ENCODE measurements around the gene TAF10. TPM values are rescaled to one million over a fixed set of nuclear protein-coding genes. Genes with fewer than 3 reads are reported as not detected.
A peak's percentile ranks its signal among the peaks of the same experiment; 100 is the strongest.

TAF10 gene
- total RNA-seq, 1 donor from 2014 or later, result 76.0 TPM

DNA sequence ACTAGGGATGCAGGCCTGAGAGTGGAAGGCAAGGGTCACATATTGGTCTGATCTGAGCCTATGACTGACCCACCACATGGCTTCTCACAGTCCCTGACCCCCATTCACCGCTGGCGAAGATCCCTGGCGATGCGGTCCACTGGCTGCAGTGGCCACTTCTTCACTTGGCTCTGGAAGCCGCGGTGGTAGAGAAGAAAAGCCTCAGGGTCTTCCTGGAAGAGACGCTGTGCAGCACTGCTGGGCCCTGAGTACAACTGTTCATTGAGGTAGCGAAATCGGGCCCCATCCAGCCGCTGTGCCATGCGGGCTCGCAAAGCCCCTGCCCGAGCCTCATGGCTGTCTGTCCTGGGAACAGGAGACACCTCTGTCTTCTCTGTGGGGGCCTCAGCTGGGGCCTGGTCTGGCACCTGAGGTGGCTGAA lies 11.0 kb downstream of the TAF10 start:
- peaks cover 9 to 26% of the 10 kb centered on the region in 2 donors for H3K4me1 ChIP-seq
- no peaks in the 10 kb centered on the region for H3K27me3 ChIP-seq
- intact Hi-C loops (cut with DNase I), result loop anchor here (5.0 to 10.0 kb wide), 2 partner anchors 209 to 1384 kb away; partner anchors contain the start of genes EIF3F and SMPD1
- TF ChIP-seq, protein P1, sequence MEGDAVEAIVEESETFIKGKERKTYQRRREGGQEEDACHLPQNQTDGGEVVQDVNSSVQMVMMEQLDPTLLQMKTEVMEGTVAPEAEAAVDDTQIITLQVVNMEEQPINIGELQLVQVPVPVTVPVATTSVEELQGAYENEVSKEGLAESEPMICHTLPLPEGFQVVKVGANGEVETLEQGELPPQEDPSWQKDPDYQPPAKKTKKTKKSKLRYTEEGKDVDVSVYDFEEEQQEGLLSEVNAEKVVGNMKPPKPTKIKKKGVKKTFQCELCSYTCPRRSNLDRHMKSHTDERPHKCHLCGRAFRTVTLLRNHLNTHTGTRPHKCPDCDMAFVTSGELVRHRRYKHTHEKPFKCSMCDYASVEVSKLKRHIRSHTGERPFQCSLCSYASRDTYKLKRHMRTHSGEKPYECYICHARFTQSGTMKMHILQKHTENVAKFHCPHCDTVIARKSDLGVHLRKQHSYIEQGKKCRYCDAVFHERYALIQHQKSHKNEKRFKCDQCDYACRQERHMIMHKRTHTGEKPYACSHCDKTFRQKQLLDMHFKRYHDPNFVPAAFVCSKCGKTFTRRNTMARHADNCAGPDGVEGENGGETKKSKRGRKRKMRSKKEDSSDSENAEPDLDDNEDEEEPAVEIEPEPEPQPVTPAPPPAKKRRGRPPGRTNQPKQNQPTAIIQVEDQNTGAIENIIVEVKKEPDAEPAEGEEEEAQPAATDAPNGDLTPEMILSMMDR (IDR thresholded peaks at IDR 0.05), result no peak
- DNase-seq (ENCODE audit: low spot score in 2 of 2), result no peak
- no peaks in the 10 kb centered on the region for H3K9me3 ChIP-seq
- no peak overlapping the region for H3K27ac ChIP-seq
- peaks cover 26 to 33% of the 10 kb centered on the region in 2 donors for H3K36me3 ChIP-seq
- no peak overlapping the region for H3K4me3 ChIP-seq

DNA sequence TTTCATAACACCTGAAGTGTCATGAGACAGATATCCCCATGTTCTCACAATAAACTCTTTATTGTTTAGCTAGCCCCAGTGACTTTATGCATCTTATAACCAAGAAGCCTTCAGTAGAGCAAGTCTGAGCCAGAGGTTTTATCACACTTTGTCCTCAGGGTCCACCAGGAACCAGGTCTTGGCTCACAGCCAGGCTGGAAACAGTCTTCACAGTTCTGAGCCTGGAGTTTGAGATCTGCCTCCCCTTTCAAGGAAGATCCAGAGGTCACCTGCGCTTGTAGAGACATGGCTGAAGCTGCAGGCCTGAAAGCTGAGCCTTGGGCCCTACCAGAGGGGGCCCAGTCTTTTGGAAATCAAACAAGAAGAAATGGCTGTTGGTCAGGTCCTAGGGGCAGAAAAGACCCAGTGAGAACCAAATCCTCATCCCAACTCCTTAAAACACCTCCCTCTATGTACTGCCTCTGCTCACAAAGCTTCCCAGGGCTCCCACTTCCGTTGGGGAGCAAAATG lies 12.1 kb downstream of the TAF10 start:
- DNase-seq (ENCODE audit: low spot score in 2 of 2), result no peak
- H3K4me1 ChIP-seq, result peaks cover 9 to 26% of the 10 kb centered on the region in 2 donors
- intact Hi-C loops (cut with DNase I), result loop anchor here (5.0 to 10.0 kb wide), 2 partner anchors 208 to 1385 kb away; partner anchors contain the start of genes EIF3F and SMPD1

DNA sequence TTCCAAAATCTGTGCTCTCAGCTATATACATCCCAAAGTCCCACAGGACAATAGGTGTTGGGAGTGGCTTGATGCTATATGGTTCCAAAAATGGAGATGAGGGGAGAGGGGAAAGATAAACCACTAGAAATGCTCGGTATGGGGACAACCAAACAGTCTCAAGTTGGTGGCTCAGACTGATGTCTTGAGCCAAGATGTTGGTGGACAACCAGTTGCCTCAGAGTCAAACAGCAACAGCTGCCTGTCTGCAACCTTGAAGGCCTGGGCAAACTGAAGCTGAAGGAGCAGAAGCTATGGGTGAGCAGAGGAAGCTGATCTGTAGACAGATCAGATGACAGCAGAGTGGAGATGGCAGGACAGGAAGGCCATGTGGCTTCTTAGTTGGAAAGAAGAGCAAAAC lies 12.6 kb downstream of the TAF10 start:
- H3K4me1 ChIP-seq, result peaks cover 9 to 26% of the 10 kb centered on the region in 2 donors
- no peaks in the 10 kb centered on the region for H3K27me3 ChIP-seq
- no peak overlapping the region for H3K27ac ChIP-seq
- peaks cover 26 to 46% of the 10 kb centered on the region in 2 donors for H3K36me3 ChIP-seq
- H3K4me3 ChIP-seq, result no peak overlapping the region
- DNase-seq (ENCODE audit: low spot score in 2 of 2), result no peak
- no peaks in the 10 kb centered on the region for H3K9me3 ChIP-seq
- TF ChIP-seq, protein P1 (IDR thresholded peaks at IDR 0.05), result no peak
- intact Hi-C loops (cut with DNase I), result no loop called here

More for the DNA sequence above, 12.1 kb downstream of the TAF10 start:
- H3K27ac ChIP-seq, result no peak overlapping the region
- TF ChIP-seq, protein P1 (IDR thresholded peaks at IDR 0.05), result no peak
- no peaks in the 10 kb centered on the region for H3K9me3 ChIP-seq
- H3K36me3 ChIP-seq, result peaks cover 26 to 42% of the 10 kb centered on the region in 2 donors
- no peak overlapping the region for H3K4me3 ChIP-seq
- no peaks in the 10 kb centered on the region for H3K27me3 ChIP-seq

DNA sequence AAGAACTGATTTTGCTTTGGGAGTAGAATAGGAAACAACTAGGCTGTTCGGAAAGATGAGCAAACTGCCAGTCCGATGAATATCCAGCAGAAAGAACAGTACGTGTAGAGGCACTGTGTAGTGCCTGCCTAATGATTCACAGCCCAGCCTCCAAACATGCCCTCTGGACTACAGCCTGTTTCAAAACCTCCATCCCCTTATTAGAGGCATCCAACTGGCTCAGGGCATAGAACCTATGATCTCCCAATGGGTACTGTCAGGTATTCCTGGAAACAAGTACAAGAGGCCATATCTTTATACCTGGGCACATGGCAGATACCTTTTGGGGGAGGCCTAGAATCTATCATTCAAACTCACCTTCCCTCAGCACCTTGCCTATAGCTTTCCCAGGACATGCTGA lies 13.5 kb downstream of the TAF10 start:
- intact Hi-C loops (cut with DNase I), result no loop called here
- Histone ChIP-seq H3K27me3 (no peaks in the 10 kb centered on the region), H3K9me3 (no peaks in the 10 kb centered on the region), H3K4me3 (no peak overlapping the region), H3K36me3 (peaks cover 26 to 55% of the 10 kb centered on the region in 2 donors), H3K27ac (peak overlapping the region in 1 of 2 donors; percentile 20), H3K4me1 (peaks cover 9 to 26% of the 10 kb centered on the region in 2 donors)
- no peak for DNase-seq (ENCODE audit: low spot score in 2 of 2)
- TF ChIP-seq, protein P1 (IDR thresholded peaks at IDR 0.05), result no peak

DNA sequence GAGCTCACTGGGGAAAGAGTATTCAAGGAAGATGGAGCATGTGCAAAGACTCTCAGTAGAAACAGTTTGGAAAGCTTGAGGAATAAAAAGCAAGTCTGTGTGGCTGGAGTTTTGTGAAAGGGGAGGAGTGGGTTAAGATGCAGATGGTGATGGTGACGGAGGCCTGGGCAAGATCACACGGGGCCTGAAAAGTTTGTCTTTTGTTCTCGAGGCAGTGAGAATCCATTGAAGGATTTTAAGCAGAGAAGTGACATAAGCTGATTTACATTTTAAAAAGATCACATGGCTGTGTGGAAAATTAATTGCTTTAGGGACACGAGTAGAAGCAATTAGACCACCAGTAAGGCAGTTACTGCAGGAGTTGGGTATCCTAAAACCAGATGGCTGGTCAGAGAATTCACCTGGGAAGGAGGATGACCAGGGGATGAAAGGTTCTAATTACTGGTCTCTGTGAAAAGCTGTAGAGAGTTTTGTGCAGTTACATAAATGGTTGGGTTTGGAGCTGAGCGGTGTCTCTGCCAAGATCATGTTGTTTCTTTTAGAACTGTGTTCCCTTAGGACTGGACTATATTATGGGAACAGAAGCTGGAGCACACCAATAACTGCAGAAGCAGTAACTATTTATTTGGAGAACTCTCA lies 15.7 kb downstream of the TAF10 start:
- H3K36me3 ChIP-seq, result peaks cover 30 to 70% of the 10 kb centered on the region in 2 donors
- H3K4me1 ChIP-seq, result peaks cover 0 to 14% of the 10 kb centered on the region in 2 donors
- H3K27me3 ChIP-seq, result no peaks in the 10 kb centered on the region
- peak overlapping the region; percentile 4 to 18 for H3K27ac ChIP-seq
- DNase-seq (ENCODE audit: low spot score in 2 of 2), result no peak
- intact Hi-C loops (cut with DNase I), result no loop called here
- TF ChIP-seq, protein P1 (IDR thresholded peaks at IDR 0.05), result no peak
- H3K4me3 ChIP-seq, result no peak overlapping the region
- no peaks in the 10 kb centered on the region for H3K9me3 ChIP-seq
